HUDEP-2 (cell line): ENCODE measurements around the gene NOXRED1.
A peak's percentile ranks its signal among the peaks of the same experiment; 100 is the strongest.
"Not testable (repeated sequence)": the region's sequence is repeated elsewhere in the genome, so short reads cannot be mapped to it uniquely, and the experiment has no call there.

ENCODE experiments used
- DNase-seq, 76 experiments: peaks; one replicate each; lab custom pipeline; 2025; ENCODE audit not compliant: unreplicated experiment in 76 of 76; lab: John Stamatoyannopoulos, UW

NOXRED1 gene

GRCh38 chr14:77423423-77423822 lies at the start of gene NOXRED1:
Gene NOXRED1, minus strand, starts transcription at chr14:77423523. Its CDS starts 634 bp downstream, at chr14:77422889.
- DNase-seq: no peak

GRCh38 chr14:77470224-77470870 lies 47.0 kb upstream of the NOXRED1 start:
- no peak for DNase-seq

- DNase-seq: peak in 1 of 76 experiments; percentile 20
Measured at GRCh38 chr14:77469539-77469938, 46.2 kb upstream of the NOXRED1 start.

GRCh38 chr14:77469067-77469505 lies 45.8 kb upstream of the NOXRED1 start:
- no peak for DNase-seq

GRCh38 chr14:77467801-77468200 lies 44.5 kb upstream of the NOXRED1 start:
- no peak for DNase-seq

GRCh38 chr14:77459072-77459723 lies 35.9 kb upstream of the NOXRED1 start:
- peak in 68 of 76 experiments; percentile 7 to 83 (median 46) for DNase-seq

GRCh38 chr14:77458249-77458950 lies 35.1 kb upstream of the NOXRED1 start:
- DNase-seq: peak in 73 of 76 experiments; percentile 10 to 82 (median 64)

- DNase-seq: peak; percentile 66 to 98 (median 93)
Measured at GRCh38 chr14:77457522-77458248, 34.4 kb upstream of the NOXRED1 start, which contains the start of the genes AHSA1 and VIPAS39. Gene AHSA1, plus strand, starts transcription at chr14:77458093. Its CDS starts 97 bp downstream, at chr14:77458190. Gene VIPAS39, minus strand, starts transcription at chr14:77457601. Its CDS starts 3,499 bp downstream, at chr14:77454102.

- DNase-seq: peak in 2 of 76 experiments; percentile 23 to 51
Measured at GRCh38 chr14:77457115-77457521, 33.8 kb upstream of the NOXRED1 start.

- no peak for DNase-seq
Measured at GRCh38 chr14:77455966-77456640, 32.8 kb upstream of the NOXRED1 start.

- no peak for DNase-seq
Measured at GRCh38 chr14:77442196-77442595, 18.9 kb upstream of the NOXRED1 start.

GRCh38 chr14:77439861-77440260 lies 16.5 kb upstream of the NOXRED1 start:
- DNase-seq: no peak

GRCh38 chr14:77438596-77438995 lies 15.3 kb upstream of the NOXRED1 start:
- no peak for DNase-seq

GRCh38 chr14:77436042-77436441 lies 12.7 kb upstream of the NOXRED1 start:
- DNase-seq: no peak

- no peak for DNase-seq
Measured at GRCh38 chr14:77426396-77426795, 3.1 kb upstream of the NOXRED1 start.

GRCh38 chr14:77424862-77425261 lies 1.5 kb upstream of the NOXRED1 start:
- DNase-seq: no peak

- DNase-seq: no peak
Measured at GRCh38 chr14:77421201-77421600, 2.1 kb downstream of the NOXRED1 start.

- no peak for DNase-seq
Measured at GRCh38 chr14:77416836-77417235, 6.5 kb downstream of the NOXRED1 start.

GRCh38 chr14:77416098-77416497 lies 7.2 kb downstream of the NOXRED1 start:
- DNase-seq: not testable (repeated sequence)

GRCh38 chr14:77415403-77416030 lies 7.8 kb downstream of the NOXRED1 start:
- not testable (repeated sequence) for DNase-seq
